Muscle layer of duodenum (tissue), 2 donors: Measurements from ENCODE around the gene PADI1.

Experiments
- H3K27ac ChIP-seq: one replicate; pipeline ENCODE4 v1.7.0; 2013; ENCODE audit warnings: mild to moderate bottlenecking, low read length
- H3K27me3 ChIP-seq: one replicate; pipeline ENCODE4 v1.7.0; 2013; ENCODE audit warnings: low read depth, mild to moderate bottlenecking, control low read depth, low read length
- H3K36me3 ChIP-seq, 2 donors: one replicate each; pipeline ENCODE4 v1.7.0; 2013; ENCODE audit warnings: low read length in 2 of 2, control low read depth in 1 of 2, mild to moderate bottlenecking in 1 of 2; ENCODE audit not compliant: insufficient read depth in 2 of 2, control insufficient read depth in 1 of 2
- H3K4me1 ChIP-seq, 2 donors: one replicate each; pipeline ENCODE4 v1.7.0; 2013; ENCODE audit warnings: low read length in 2 of 2, mild to moderate bottlenecking in 2 of 2, control low read depth in 1 of 2, moderate library complexity in 1 of 2; ENCODE audit not compliant: insufficient read depth in 2 of 2, control insufficient read depth in 1 of 2
- H3K4me3 ChIP-seq, 2 donors: one replicate each; pipeline ENCODE4 v1.7.0; 2013; ENCODE audit warnings: low read length in 2 of 2, low read depth in 1 of 2, mild to moderate bottlenecking in 1 of 2
- H3K9me3 ChIP-seq, 2 donors: one replicate each; pipeline ENCODE4 v1.7.0; 2013; ENCODE audit warnings: low read length in 2 of 2, control low read depth in 1 of 2, mild to moderate bottlenecking in 1 of 2; ENCODE audit not compliant: control insufficient read depth in 1 of 2
- donor health status: healthy.

Gene PADI1

GRCh38 chr1:17165823-17166222, 39.1 kb upstream of the PADI1 start:
- Histone ChIP-seq H3K9me3 (peaks cover 0 to 2% of the 10 kb centered on the region in 2 donors), H3K4me1 (no peaks in the 10 kb centered on the region), H3K27me3 (no peaks in the 10 kb centered on the region), H3K27ac (no peak overlapping the region), H3K36me3 (no peaks in the 10 kb centered on the region), H3K4me3 (no peak overlapping the region)

GRCh38 chr1:17167041-17167785, 37.7 kb upstream of the PADI1 start:
- Histone ChIP-seq H3K27me3 (no peaks in the 10 kb centered on the region), H3K4me3 (no peak overlapping the region), H3K27ac (no peak overlapping the region), H3K9me3 (no peaks in the 10 kb centered on the region), H3K4me1 (no peaks in the 10 kb centered on the region), H3K36me3 (no peaks in the 10 kb centered on the region)

GRCh38 chr1:17167786-17168090, 37.2 kb upstream of the PADI1 start:
- no peaks in the 10 kb centered on the region for H3K36me3 ChIP-seq
- H3K4me1 ChIP-seq = no peaks in the 10 kb centered on the region
- no peak overlapping the region for H3K27ac ChIP-seq
- no peak overlapping the region for H3K4me3 ChIP-seq
- H3K9me3 ChIP-seq = no peaks in the 10 kb centered on the region
- H3K27me3 ChIP-seq = no peaks in the 10 kb centered on the region

GRCh38 chr1:17168091-17168876, 36.6 kb upstream of the PADI1 start:
- Histone ChIP-seq H3K4me3 (no peak overlapping the region), H3K36me3 (no peaks in the 10 kb centered on the region), H3K9me3 (no peaks in the 10 kb centered on the region), H3K27ac (no peak overlapping the region), H3K27me3 (no peaks in the 10 kb centered on the region), H3K4me1 (no peaks in the 10 kb centered on the region)

- H3K4me3 ChIP-seq = no peak overlapping the region
- no peaks in the 10 kb centered on the region for H3K36me3 ChIP-seq
- no peaks in the 10 kb centered on the region for H3K4me1 ChIP-seq
- H3K27me3 ChIP-seq = no peaks in the 10 kb centered on the region
- no peaks in the 10 kb centered on the region for H3K9me3 ChIP-seq
- H3K27ac ChIP-seq = no peak overlapping the region
Measured at GRCh38 chr1:17170571-17170970, 34.4 kb upstream of the PADI1 start.

- Histone ChIP-seq H3K27me3 (no peaks in the 10 kb centered on the region), H3K9me3 (no peaks in the 10 kb centered on the region), H3K36me3 (no peaks in the 10 kb centered on the region), H3K27ac (no peak overlapping the region), H3K4me1 (no peaks in the 10 kb centered on the region), H3K4me3 (no peak overlapping the region)
Measured at GRCh38 chr1:17173217-17173616, 31.7 kb upstream of the PADI1 start.

GRCh38 chr1:17176306-17177061, 28.4 kb upstream of the PADI1 start:
- Histone ChIP-seq H3K4me3 (no peak overlapping the region), H3K27ac (no peak overlapping the region), H3K27me3 (no peaks in the 10 kb centered on the region), H3K9me3 (no peaks in the 10 kb centered on the region), H3K36me3 (no peaks in the 10 kb centered on the region), H3K4me1 (no peaks in the 10 kb centered on the region)

- Histone ChIP-seq H3K4me1 (no peaks in the 10 kb centered on the region), H3K36me3 (no peaks in the 10 kb centered on the region), H3K27ac (no peak overlapping the region), H3K27me3 (peaks cover 5% of the 10 kb centered on the region), H3K9me3 (no peaks in the 10 kb centered on the region), H3K4me3 (no peak overlapping the region)
Measured at GRCh38 chr1:17177651-17178050, 27.3 kb upstream of the PADI1 start.

- H3K27me3 ChIP-seq = peaks cover 5% of the 10 kb centered on the region
- H3K9me3 ChIP-seq = no peaks in the 10 kb centered on the region
- H3K4me1 ChIP-seq = no peaks in the 10 kb centered on the region
- H3K4me3 ChIP-seq = no peak overlapping the region
- no peak overlapping the region for H3K27ac ChIP-seq
- H3K36me3 ChIP-seq = no peaks in the 10 kb centered on the region
Measured at GRCh38 chr1:17181781-17182464, 23.0 kb upstream of the PADI1 start.

- H3K36me3 ChIP-seq = no peaks in the 10 kb centered on the region
- no peak overlapping the region for H3K4me3 ChIP-seq
- no peaks in the 10 kb centered on the region for H3K4me1 ChIP-seq
- peaks cover 5% of the 10 kb centered on the region for H3K27me3 ChIP-seq
- H3K27ac ChIP-seq = no peak overlapping the region
- H3K9me3 ChIP-seq = no peaks in the 10 kb centered on the region
Measured at GRCh38 chr1:17183388-17184160, 21.4 kb upstream of the PADI1 start.
